Stimulated activated CD8-positive, alpha-beta memory T cell treated with anti-CD3 and anti-CD28 coated beads, Interleukin-15, amount 100 ng/mL, for 4 hours (primary cell): Measurements from ENCODE around the gene CCND1.
"Not testable (repeated sequence)": the region's sequence is repeated elsewhere in the genome, so short reads cannot be mapped to it uniquely, and the experiment has no call there.

Experiments used
- DNase-seq, 2 donors: peaks; one replicate each; pipeline ENCODE4 v3.0.0-alpha.2; 2020; ENCODE audit warnings: low read depth in 2 of 2

CCND1 gene

GRCh38 chr11:69666752-69667536 lies 26.0 kb downstream of the CCND1 start:
- DNase-seq, result no peak

DNA sequence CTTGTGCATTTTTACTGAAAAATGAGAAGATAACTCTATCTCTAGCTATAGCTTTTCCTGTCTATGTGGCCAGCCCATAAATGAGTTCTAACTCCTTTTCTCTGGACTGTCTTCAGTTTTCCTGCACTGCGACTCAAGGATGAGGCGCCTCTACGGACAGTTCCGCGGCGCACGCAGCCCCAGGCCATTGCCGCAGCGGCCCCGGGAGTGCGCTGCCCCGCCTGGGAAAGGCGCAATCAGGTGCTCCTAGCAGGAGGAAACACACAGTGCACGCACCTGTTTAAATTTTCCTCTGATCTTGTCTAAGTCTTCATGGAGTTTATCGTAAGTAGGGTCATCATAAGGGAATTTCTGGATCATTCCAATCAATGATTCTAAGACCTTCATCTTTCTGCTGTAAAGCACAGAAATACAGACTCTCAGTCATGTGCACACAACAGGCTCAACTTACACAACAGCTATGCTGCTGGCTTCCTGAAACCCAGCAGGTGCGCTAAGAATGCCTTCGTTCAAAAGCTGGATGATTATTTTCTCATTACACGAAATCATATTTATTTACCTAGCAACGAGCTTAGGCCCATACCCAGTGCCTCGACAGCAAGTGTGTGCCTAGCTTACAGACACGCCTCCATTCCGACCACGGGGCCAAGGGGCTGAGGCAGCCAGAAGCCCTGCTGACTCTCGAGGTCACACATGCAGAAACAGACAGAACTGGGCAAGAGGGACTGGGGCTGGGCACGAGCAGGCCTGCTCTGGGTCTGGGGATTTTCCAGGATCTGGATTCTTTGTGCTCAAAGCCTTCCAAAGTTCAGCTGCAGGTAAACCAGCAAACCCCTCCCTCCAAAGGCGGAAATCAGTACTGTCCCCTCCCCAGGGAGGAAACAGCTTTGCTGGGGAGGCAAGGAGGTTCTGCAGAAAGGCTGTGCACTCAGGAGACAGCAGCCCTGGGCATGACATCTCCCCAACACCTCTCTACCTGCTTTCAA lies 27.0 kb downstream of the CCND1 start:
- DNase-seq, result no peak

GRCh38 chr11:69669486-69669885 lies 28.5 kb downstream of the CCND1 start:
- DNase-seq, result no peak

DNA sequence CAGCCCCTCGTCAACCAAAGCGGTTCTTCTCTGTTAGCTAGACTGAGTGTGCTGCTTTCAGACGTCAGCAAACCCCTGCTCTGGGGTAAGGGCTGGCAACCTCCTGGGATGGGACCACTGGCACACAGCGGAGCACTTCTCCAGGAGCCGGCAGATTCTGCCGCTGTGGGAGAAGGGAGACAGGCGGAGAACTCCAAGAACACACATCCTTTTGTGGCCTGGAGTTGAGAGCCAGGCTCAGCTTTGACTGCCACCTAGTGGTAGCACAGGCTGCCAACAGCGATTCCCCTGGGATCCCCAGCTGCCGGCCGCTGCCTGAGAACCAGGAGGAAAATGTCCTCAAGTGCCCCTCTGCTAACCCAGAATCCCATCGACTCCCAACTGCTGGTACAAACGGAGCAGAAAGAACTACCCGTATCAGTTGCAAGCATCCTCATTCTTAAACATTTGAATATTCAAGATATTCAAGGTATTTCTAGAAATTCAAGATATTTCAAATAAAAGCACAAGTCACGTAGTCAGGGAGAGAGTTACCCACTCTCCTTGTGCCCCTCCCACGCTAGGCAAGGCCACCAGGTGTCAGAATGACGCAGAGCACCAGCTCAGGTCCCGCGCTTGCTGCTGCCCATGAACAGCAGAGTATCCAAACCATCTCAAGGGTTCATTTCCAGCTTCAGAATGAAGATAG lies 29.3 kb downstream of the CCND1 start:
- DNase-seq, result no peak

DNA sequence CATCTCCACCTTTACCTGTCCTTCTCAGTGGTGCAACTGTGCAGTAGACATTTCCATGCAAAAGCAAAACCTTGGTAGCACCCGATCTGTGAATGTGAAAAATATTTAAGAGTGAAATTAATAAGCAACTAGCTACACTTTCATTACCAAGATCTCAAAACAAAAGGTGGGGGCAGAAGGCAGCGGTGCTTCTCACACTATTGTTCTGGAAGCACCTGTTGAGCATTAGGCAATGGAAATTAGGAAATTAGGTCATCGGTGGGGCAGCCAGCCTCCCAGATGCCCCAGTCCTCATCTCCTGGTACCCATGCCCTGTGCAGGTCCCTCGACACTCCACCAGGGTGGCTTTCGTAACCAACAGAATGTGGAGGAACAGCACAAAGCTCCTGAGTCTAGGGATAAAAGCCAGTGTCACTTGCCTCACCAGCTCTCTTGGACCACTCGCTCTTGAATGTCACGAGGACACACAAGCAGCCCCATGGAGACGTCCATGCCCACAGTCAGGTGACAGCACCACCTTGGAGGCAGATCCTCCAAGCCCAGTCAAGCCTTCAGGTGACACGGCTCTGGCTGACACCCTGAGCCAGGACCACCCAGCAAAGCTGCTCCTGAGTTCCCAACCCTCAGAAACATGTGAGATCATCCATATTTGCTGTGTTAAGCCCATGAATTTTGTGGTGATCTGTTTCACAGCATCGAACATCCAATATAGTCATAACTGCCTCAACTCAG lies 30.9 kb downstream of the CCND1 start:
- no peak for DNase-seq

DNA sequence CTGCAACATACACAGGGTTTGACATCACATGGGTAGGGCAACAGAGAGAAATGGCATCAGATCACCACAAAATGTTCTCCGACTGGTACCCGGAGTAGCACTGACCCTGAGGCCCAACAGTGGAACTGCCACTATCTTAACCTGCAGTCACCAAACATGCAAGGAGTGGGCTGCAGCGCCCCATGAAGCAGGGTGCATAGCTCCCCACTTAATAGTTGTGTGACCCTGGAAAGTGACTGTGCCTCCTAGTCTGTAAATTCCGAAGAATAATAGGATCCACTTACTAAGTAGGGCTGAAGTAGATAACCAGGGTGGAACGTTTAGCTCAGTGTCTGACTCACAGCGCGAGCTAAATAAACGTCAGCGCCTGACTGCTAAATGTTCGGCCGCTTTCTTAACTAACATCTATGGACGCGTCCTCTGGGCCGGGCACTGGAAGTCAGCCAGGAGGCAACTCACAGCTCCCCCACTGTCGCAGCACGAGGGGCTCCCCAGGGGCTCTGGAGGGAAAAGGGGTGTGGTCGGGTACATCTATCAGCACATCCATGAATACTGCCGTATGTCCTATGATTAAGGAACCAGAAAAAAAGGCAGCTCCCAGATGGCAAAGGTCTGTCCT lies 33.4 kb downstream of the CCND1 start:
- no peak for DNase-seq

DNA sequence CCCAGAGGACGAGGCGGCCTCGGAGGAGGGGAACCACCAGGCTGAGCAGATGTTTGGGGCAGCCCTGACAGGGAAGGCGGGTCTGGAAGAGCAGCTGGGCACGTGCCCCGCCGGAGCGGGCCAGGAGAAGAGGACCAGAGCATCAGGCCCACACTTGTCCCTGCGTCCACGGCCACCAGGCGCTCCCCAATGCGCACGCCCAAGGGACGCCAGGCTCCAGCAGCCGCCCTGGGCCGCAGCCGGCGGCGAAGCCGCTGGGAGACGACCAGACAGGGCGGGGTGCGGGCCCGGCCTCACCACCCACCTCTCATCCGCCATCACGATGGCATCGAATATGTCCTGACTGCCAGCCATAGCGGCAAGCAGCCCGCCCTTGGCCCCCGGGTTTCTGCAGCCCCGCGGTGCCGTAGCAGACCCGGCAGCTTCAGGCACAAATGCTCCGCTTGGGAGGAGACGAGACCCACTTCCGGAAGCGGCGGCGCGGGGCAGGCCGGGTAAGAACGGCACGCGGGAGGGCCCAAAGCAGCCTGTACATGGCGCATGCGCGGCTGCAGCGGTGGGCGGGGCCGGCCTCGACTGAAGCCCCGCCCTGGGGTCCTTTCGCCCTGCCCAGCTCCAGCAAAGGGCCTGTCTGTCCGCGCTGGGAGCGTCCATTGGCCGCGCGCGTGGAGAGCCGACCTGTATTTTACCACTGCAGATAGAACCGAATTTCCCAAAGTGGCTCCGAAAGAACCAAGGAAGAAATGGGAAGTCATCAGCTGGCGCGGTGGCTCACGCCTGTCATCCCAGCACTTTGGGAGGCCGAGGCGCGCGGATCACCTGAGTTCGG lies 34.1 kb downstream of the CCND1 start, which contains the start of gene LTO1:
LTO1 (minus strand) TSS at position 468 of the 829 bp plus-strand sequence; CDS start at position 354, 114 bp downstream.
- DNase-seq, result peak; percentile 87 to 90

DNA sequence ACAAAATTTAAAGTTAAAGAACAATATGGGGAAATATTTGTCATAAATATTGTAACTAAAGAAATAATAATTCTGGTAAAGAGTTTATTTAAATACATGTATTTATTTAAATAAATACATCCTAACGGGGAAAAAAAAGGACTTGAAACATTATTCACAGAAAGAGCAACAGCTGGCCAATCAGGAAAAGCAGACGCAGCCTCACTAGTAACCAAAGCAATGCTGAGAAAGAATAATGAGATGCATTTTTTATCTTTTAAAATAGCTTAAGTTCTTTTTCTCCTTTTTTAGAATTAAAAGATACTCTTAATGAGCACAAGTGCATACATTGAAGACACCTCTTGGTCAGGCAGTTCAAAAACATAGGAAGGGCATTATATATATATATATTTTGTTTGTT lies 36.8 kb downstream of the CCND1 start:
- no peak for DNase-seq

- no peak for DNase-seq
Observed at GRCh38 chr11:69680688-69681087, 39.7 kb downstream of the CCND1 start.

GRCh38 chr11:69682221-69682620 lies 41.3 kb downstream of the CCND1 start:
- DNase-seq, result no peak

GRCh38 chr11:69682681-69683326 lies 41.8 kb downstream of the CCND1 start:
- no peak for DNase-seq

GRCh38 chr11:69683764-69684333 lies 42.9 kb downstream of the CCND1 start:
- no peak for DNase-seq

GRCh38 chr11:69684651-69685050 lies 43.7 kb downstream of the CCND1 start:
- no peak for DNase-seq

DNA sequence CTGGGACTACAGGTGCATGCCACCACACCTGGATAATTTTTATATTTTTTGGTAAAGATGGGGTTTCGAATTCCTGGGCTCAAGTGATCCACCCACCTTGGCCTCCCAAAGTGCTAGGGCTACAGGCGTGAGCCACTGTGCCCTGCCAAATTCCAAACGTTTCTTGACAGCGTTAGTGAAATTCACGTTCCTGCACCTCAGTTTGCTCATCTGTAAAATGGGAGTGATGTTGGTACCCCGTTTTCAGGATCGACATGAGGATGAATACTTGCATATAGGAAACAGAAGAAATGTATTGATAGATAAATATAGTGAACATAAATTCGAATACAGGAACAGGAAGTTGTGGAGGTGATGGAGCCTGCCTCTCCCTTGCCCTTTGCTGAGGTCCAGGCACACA lies 44.4 kb downstream of the CCND1 start:
- no peak for DNase-seq

GRCh38 chr11:69686452-69686851 lies 45.5 kb downstream of the CCND1 start:
- no peak for DNase-seq

DNA sequence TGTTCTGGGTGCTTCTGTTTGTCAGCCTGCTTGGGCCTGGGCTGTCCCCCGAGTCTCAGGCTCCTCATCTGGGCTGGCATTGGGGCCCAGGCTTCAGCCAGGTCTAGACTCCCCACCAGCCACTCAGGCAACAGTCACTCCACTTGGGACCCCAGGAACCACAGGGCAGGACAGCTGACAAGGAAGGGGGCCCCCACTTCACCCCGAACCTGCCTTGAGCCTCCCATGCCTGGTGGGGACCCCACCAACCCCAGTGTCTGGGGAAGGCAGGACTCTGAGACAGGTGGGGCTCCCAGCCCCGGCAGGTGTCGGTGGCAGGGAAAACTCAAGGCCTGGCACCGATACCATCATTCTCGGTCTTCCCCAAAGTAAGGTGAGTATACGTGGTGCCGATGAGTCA lies 45.9 kb downstream of the CCND1 start:
- DNase-seq, result no peak

DNA sequence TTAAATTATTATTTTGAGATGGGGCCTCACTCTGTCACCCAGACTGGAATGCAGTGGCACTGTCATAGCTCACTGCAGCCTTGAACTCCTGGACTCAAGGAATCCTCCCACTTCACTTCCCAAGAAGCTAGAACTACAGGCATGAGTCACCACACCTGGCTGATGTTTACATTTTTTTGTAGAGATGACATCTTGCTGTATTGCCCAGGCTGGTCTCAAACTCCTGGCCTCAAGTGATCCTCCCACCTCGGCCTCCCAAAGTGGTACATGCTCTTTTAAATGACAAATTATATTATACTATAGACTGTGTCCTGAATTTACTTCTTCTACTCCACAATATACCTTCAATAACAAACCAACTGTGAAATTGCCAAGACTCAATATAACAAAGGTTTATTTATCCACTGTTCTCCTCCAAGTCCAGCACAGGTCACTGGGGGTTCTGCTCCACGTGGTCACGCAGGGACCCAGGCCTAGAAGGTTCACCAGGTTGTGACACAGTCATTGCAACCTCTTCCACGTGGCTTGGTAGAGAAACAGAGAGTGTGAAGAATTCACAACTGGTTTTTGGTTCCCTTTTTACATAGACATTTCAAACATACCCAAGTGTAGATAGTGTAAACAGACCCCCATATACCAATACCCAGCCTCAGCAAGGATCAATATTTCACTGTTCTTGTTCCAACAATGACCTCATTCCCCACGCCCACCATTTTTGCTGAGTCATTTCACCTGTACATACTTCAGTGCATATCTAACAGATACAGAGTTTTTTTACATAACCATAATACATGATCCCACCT lies 47.2 kb downstream of the CCND1 start:
- DNase-seq, result not testable (repeated sequence)
